ENCODE data around the gene HOXD8. TPM values are rescaled to one million over a fixed set of nuclear protein-coding genes. Genes with fewer than 3 reads are reported as not detected.

HOXD8 gene
- total RNA-seq, 1 experiment from 2014 or later: 1.9 TPM

DNA sequence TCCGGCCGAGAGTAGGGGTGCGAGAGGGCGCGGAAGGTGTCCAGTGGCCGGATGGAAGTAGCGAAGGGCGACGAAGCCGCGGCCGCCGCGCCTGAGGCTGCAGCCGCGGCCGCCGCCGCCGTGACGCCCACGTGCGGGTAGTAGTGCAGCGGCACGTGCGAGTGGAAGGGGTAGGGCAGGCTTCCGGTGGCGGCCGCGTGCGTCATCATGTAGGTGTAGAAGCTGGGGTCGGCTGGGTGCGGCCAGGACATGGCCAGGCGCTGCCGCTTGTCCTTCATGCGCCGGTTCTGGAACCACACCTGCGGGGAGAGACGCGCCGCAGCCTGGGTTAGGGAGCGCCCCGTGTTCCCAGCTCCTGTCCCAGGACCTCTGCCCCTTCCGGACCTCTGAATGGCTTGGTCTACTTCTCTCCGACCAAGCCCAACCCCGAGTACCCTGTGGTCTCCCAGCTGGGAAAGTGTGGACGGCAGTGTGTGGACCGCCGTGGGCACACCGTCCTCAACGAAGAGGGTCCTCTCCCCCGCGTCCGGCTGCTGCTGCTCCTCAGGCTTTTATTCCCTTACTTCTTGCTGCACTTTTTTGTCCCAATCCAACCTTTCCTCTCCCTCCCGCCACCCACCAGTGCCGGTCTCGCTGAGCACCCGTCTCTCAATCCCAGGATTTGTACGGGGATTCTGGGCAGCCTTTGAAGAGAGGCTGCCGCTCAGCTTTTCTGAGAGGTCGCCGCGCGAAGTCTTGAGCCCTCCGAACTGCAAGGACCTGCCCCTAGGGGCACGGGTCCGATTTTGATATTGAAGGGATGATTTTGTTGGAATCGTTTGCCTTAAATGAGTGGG is 48.7 kb upstream of the HOXD8 start:
- no peak for ATAC-seq
- H3K9me2 ChIP-seq (replicated peaks; ENCODE audit: low read length): no peaks in the 10 kb centered on the region
- H3K27ac ChIP-seq (ENCODE audit: low read length): no peak overlapping the region
- no peak overlapping the region for H3K4me3 ChIP-seq (ENCODE audit: low read length)
- H3K27me3 ChIP-seq (ENCODE audit: low read length): peaks cover 51% of the 10 kb centered on the region
- no peak for DNase-seq
- H3F3A ChIP-seq (ENCODE audit: low read length, unreplicated experiment): no peaks in the 10 kb centered on the region
- CTCF ChIA-PET: no interaction called here
- POLR2A ChIA-PET (ENCODE audit: unreplicated experiment): no interaction called here
- TF ChIP-seq EZH2 (IDR thresholded peaks at IDR 0.05; ENCODE audit: low read length, unreplicated experiment) (no peak), EZH2phosphoT487 (IDR thresholded peaks at IDR 0.05; ENCODE audit: borderline replicate concordance, low read length) (no peak)
- TF ChIP-seq, protein P1, sequence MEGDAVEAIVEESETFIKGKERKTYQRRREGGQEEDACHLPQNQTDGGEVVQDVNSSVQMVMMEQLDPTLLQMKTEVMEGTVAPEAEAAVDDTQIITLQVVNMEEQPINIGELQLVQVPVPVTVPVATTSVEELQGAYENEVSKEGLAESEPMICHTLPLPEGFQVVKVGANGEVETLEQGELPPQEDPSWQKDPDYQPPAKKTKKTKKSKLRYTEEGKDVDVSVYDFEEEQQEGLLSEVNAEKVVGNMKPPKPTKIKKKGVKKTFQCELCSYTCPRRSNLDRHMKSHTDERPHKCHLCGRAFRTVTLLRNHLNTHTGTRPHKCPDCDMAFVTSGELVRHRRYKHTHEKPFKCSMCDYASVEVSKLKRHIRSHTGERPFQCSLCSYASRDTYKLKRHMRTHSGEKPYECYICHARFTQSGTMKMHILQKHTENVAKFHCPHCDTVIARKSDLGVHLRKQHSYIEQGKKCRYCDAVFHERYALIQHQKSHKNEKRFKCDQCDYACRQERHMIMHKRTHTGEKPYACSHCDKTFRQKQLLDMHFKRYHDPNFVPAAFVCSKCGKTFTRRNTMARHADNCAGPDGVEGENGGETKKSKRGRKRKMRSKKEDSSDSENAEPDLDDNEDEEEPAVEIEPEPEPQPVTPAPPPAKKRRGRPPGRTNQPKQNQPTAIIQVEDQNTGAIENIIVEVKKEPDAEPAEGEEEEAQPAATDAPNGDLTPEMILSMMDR (conservative IDR thresholded peaks at IDR 0.05; ENCODE audit: low read depth, low read length): no peak
- H4K20me1 ChIP-seq (ENCODE audit: low read length): no peaks in the 10 kb centered on the region
- no peaks in the 10 kb centered on the region for H3K79me2 ChIP-seq (ENCODE audit: low read length)
- BruUV-seq (replicated peaks): no TSS peak
- H3K4me2 ChIP-seq (ENCODE audit: low read length): no peak overlapping the region
- 0 out of 2 replicates have a peak, but pooled peaks cover under 1% of the 10 kb centered on the region for H3K4me1 ChIP-seq (ENCODE audit: insufficient read depth, low read length)
- H3K36me3 ChIP-seq (ENCODE audit: low read depth, low read length): no peaks in the 10 kb centered on the region
- intact Hi-C loops (cut with micrococcal nuclease): no loop called here
- no peak overlapping the region for H3K9ac ChIP-seq (ENCODE audit: low read length)
- H3K9me3 ChIP-seq (ENCODE audit: low read length): no peaks in the 10 kb centered on the region
- H2AFZ ChIP-seq (ENCODE audit: low read length): no peak overlapping the region

DNA sequence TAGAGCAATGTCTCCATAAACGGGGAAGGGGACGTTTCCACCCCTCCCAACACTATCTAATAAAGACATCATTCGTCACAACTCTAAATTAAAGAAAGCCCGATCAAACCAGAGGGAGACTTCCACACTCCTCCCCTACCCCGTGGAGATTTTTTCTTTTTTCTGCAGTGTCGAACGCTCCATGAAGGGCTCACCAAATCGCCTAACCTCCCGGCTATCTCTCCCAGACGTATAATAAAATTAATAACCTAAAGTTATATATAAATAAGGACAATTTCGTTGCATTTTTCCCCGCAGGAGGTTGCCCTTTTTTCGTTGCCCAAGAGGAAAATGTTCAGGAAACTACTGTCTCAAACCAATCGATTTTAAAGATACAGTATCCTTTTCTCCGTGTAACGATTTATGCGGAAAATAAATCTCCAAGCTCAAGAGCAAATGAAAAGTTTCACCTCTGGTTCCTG is 48.1 kb upstream of the HOXD8 start:
- Histone ChIP-seq H3K9me3 (ENCODE audit: low read length) (no peaks in the 10 kb centered on the region), H3K4me2 (ENCODE audit: low read length) (no peak overlapping the region), H3F3A (ENCODE audit: low read length, unreplicated experiment) (no peaks in the 10 kb centered on the region), H3K4me3 (ENCODE audit: low read length) (no peak overlapping the region), H3K27ac (ENCODE audit: low read length) (no peak overlapping the region), H2AFZ (ENCODE audit: low read length) (no peak overlapping the region), H3K9me2 (replicated peaks; ENCODE audit: low read length) (no peaks in the 10 kb centered on the region), H3K79me2 (ENCODE audit: low read length) (no peaks in the 10 kb centered on the region), H4K20me1 (ENCODE audit: low read length) (no peaks in the 10 kb centered on the region), H3K36me3 (ENCODE audit: low read depth, low read length) (no peaks in the 10 kb centered on the region), H3K9ac (ENCODE audit: low read length) (no peak overlapping the region), H3K27me3 (ENCODE audit: low read length) (peaks cover 49% of the 10 kb centered on the region), H3K4me1 (ENCODE audit: insufficient read depth, low read length) (peaks cover 4% of the 10 kb centered on the region; the same call in 1 of the 2 replicates)
- POLR2A ChIA-PET (ENCODE audit: unreplicated experiment): no interaction called here
- no TSS peak for BruUV-seq (replicated peaks)
- ATAC-seq (no peak), DNase-seq (no peak)
- TF ChIP-seq, protein P1 (conservative IDR thresholded peaks at IDR 0.05; ENCODE audit: low read depth, low read length): no peak
- no peak for TF ChIP-seq EZH2phosphoT487 (IDR thresholded peaks at IDR 0.05; ENCODE audit: borderline replicate concordance, low read length)
- no peak for TF ChIP-seq EZH2 (IDR thresholded peaks at IDR 0.05; ENCODE audit: low read length, unreplicated experiment)
- CTCF ChIA-PET: no interaction called here
- intact Hi-C loops (cut with micrococcal nuclease): no loop called here
